ENCODE results near the gene ETFB. TPM values are rescaled to one million over a fixed set of nuclear protein-coding genes. Genes with fewer than 3 reads are reported as not detected.
"Not testable (repeated sequence)": the region's sequence is repeated elsewhere in the genome, so short reads cannot be mapped to it uniquely, and the experiment has no call there.

The ETFB gene
- 127 and 138 TPM in 2 replicates for total RNA-seq (2014; rRNA removed; shearing (Covaris generic))
- polyA plus RNA-seq (2015; cell fraction: cytosol; rRNA removed), result 111 and 161 TPM in 2 replicates
- 32.0 and 49.9 TPM in 2 replicates for polyA plus RNA-seq (2015; cell fraction: nucleus; rRNA removed)

GRCh38 chr19:51365965-51366388 is at the start of gene ETFB:
ETFB (minus strand) TSS chr19:51366388; CDS start chr19:51366326, 62 bp downstream.
- no peak for DNase-seq (ENCODE audit: low read depth, low spot score)
- in situ Hi-C loops (cut with HindIII; ENCODE audit: low pct_unique_long_range_greater_than_20kb, low sequenced_read_pairs), result no loop called here

GRCh38 chr19:51415187-51415586 is 49.0 kb upstream of the ETFB start:
- DNase-seq (ENCODE audit: low read depth, low spot score), result no peak
- in situ Hi-C loops (cut with HindIII; ENCODE audit: low pct_unique_long_range_greater_than_20kb, low sequenced_read_pairs), result no loop called here

- in situ Hi-C loops (cut with HindIII; ENCODE audit: low pct_unique_long_range_greater_than_20kb, low sequenced_read_pairs), result no loop called here
- no peak for DNase-seq (ENCODE audit: low read depth, low spot score)
Observed at GRCh38 chr19:51410950-51411748, 45.0 kb upstream of the ETFB start.

- in situ Hi-C loops (cut with HindIII; ENCODE audit: low pct_unique_long_range_greater_than_20kb, low sequenced_read_pairs), result no loop called here
- DNase-seq (ENCODE audit: low read depth, low spot score), result peak; percentile 70
Observed at GRCh38 chr19:51407511-51408131, 41.4 kb upstream of the ETFB start.

GRCh38 chr19:51402117-51402516 is 35.9 kb upstream of the ETFB start:
- no peak for DNase-seq (ENCODE audit: low read depth, low spot score)
- in situ Hi-C loops (cut with HindIII; ENCODE audit: low pct_unique_long_range_greater_than_20kb, low sequenced_read_pairs), result no loop called here

GRCh38 chr19:51399936-51400335 is 33.7 kb upstream of the ETFB start:
- in situ Hi-C loops (cut with HindIII; ENCODE audit: low pct_unique_long_range_greater_than_20kb, low sequenced_read_pairs); DNase-seq (ENCODE audit: low read depth, low spot score): not testable (repeated sequence)

GRCh38 chr19:51399231-51399630 is 33.0 kb upstream of the ETFB start:
- in situ Hi-C loops (cut with HindIII; ENCODE audit: low pct_unique_long_range_greater_than_20kb, low sequenced_read_pairs), result no loop called here
- no peak for DNase-seq (ENCODE audit: low read depth, low spot score)

GRCh38 chr19:51398096-51398704 is 32.0 kb upstream of the ETFB start:
- in situ Hi-C loops (cut with HindIII; ENCODE audit: low pct_unique_long_range_greater_than_20kb, low sequenced_read_pairs), result no loop called here
- DNase-seq (ENCODE audit: low read depth, low spot score), result peak; percentile 59

- DNase-seq (ENCODE audit: low read depth, low spot score); in situ Hi-C loops (cut with HindIII; ENCODE audit: low pct_unique_long_range_greater_than_20kb, low sequenced_read_pairs): not testable (repeated sequence)
Observed at GRCh38 chr19:51397453-51397852, 31.3 kb upstream of the ETFB start.

GRCh38 chr19:51396175-51396574 is 30.0 kb upstream of the ETFB start:
- in situ Hi-C loops (cut with HindIII; ENCODE audit: low pct_unique_long_range_greater_than_20kb, low sequenced_read_pairs), result no loop called here
- no peak for DNase-seq (ENCODE audit: low read depth, low spot score)

- peak; percentile 99 for DNase-seq (ENCODE audit: low read depth, low spot score)
- in situ Hi-C loops (cut with HindIII; ENCODE audit: low pct_unique_long_range_greater_than_20kb, low sequenced_read_pairs), result no loop called here
Observed at GRCh38 chr19:51394050-51394836, 28.1 kb upstream of the ETFB start.

- no peak for DNase-seq (ENCODE audit: low read depth, low spot score)
- in situ Hi-C loops (cut with HindIII; ENCODE audit: low pct_unique_long_range_greater_than_20kb, low sequenced_read_pairs), result no loop called here
Observed at GRCh38 chr19:51392701-51393100, 26.5 kb upstream of the ETFB start.

GRCh38 chr19:51391073-51391611 is 25.0 kb upstream of the ETFB start:
- in situ Hi-C loops (cut with HindIII; ENCODE audit: low pct_unique_long_range_greater_than_20kb, low sequenced_read_pairs), result no loop called here
- no peak for DNase-seq (ENCODE audit: low read depth, low spot score)

- no peak for DNase-seq (ENCODE audit: low read depth, low spot score)
- in situ Hi-C loops (cut with HindIII; ENCODE audit: low pct_unique_long_range_greater_than_20kb, low sequenced_read_pairs), result no loop called here
Observed at GRCh38 chr19:51389143-51389542, 23.0 kb upstream of the ETFB start.

- in situ Hi-C loops (cut with HindIII; ENCODE audit: low pct_unique_long_range_greater_than_20kb, low sequenced_read_pairs), result no loop called here
- no peak for DNase-seq (ENCODE audit: low read depth, low spot score)
Observed at GRCh38 chr19:51387924-51388389, 21.8 kb upstream of the ETFB start, which contains the start of gene LIM2. LIM2 (minus strand) TSS chr19:51387974; CDS start chr19:51387443, 531 bp downstream.

GRCh38 chr19:51386882-51387520 is 20.8 kb upstream of the ETFB start:
- in situ Hi-C loops (cut with HindIII; ENCODE audit: low pct_unique_long_range_greater_than_20kb, low sequenced_read_pairs), result no loop called here
- DNase-seq (ENCODE audit: low read depth, low spot score), result no peak

GRCh38 chr19:51382004-51382403 is 15.8 kb upstream of the ETFB start:
- in situ Hi-C loops (cut with HindIII; ENCODE audit: low pct_unique_long_range_greater_than_20kb, low sequenced_read_pairs), result no loop called here
- no peak for DNase-seq (ENCODE audit: low read depth, low spot score)
